VCaP (cell line): Measurements from ENCODE around the gene NARS2.

Experiments
- H3K27ac ChIP-seq: fragments of 450-650 bp; 2 replicates; pipeline ENCODE4 v1.5.1; 2017
- TF ChIP-seq, protein P1 (sequence below): fragments of 450-650 bp; conservative IDR thresholded peaks from 2 replicates; pipeline ENCODE4 v1.5.1; 2017; ENCODE audit warnings: mild to moderate bottlenecking, moderate library complexity

Gene NARS2

DNA sequence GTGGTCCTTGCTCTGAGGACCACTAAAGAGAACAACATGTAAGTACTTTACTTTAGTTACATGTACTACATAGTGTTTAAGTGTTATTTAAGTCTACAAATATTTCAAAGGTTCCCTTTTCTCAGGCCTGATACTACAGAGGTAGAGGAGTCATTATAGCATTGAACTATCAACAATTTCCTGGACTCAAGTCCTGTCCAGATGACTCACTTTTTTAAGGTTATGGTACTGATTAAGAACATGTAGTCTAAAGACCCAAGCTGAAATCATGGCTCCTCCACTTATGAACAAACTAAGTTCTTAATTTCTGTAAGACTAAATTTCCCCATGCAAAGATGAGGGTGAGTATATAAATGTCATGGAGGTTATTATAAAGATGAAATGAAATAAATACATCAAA lies 74.7 kb downstream of the NARS2 start:
- TF ChIP-seq, protein P1, sequence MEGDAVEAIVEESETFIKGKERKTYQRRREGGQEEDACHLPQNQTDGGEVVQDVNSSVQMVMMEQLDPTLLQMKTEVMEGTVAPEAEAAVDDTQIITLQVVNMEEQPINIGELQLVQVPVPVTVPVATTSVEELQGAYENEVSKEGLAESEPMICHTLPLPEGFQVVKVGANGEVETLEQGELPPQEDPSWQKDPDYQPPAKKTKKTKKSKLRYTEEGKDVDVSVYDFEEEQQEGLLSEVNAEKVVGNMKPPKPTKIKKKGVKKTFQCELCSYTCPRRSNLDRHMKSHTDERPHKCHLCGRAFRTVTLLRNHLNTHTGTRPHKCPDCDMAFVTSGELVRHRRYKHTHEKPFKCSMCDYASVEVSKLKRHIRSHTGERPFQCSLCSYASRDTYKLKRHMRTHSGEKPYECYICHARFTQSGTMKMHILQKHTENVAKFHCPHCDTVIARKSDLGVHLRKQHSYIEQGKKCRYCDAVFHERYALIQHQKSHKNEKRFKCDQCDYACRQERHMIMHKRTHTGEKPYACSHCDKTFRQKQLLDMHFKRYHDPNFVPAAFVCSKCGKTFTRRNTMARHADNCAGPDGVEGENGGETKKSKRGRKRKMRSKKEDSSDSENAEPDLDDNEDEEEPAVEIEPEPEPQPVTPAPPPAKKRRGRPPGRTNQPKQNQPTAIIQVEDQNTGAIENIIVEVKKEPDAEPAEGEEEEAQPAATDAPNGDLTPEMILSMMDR = no peak
- no peak overlapping the region for H3K27ac ChIP-seq

DNA sequence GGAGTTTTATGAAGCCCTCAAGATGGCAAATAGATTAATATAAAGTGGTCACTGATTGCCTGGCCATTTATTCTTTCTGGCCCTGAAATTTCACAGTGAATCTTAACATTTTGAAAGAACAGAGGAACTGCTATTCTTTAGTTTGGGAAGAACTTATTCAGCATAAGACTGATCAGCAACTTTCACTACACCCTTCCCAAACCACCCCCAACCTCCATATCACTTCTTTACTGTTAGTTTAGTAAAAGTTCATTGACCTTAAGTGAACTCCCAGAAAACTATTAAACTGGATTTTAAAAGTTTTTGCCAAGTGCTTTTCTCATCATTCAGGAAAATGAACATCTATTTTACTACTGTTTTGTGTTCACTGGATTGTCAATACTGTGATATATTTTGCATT lies 77.4 kb downstream of the NARS2 start:
- no peak overlapping the region for H3K27ac ChIP-seq
- TF ChIP-seq, protein P1 = no peak

DNA sequence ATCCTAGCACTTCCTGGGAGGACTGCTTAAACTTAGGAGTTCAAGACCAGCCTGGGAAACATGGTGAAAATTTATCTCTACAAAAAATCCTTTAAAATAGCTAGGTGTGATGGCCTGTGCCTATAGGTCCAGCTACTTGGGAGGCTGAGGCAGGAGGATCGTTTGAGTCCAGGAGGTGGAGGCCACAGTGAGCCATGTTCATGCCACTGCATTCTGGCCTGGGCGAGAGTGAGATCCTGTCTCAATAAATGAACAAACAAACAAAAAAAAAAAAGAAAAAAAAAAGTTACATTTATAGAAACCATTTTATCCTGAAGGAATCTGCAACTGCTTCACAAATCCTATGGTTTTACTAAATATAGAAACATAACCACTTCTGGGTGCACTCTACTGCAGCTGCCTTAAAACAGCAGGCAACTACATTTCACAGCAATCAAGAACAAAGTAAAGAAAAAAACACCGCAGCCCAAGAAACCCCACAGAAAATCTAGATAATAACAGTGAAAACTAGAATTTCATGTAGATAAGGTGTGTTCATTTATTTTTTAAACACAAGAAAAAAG lies 81.2 kb downstream of the NARS2 start:
- no peak overlapping the region for H3K27ac ChIP-seq
- TF ChIP-seq, protein P1 = no peak

DNA sequence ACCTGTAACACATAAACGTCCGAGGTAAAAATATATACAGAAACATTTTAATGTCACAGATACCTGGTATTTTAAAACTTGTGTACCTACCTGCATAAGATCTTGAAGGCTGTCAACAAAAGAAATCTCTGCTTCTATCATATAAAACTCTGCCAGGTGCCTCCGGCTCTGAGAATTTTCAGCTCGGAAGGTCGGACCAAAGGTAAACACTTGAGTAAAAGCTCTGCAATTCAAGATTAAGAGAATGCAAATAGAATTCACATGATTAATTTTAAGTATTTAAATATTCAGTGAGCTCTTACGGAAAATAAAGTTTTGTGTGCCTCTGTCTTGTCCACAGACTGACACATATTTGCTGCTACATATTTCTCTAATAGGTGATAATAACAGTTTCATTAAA lies 81.7 kb downstream of the NARS2 start:
- no peak overlapping the region for H3K27ac ChIP-seq
- TF ChIP-seq, protein P1 = no peak

DNA sequence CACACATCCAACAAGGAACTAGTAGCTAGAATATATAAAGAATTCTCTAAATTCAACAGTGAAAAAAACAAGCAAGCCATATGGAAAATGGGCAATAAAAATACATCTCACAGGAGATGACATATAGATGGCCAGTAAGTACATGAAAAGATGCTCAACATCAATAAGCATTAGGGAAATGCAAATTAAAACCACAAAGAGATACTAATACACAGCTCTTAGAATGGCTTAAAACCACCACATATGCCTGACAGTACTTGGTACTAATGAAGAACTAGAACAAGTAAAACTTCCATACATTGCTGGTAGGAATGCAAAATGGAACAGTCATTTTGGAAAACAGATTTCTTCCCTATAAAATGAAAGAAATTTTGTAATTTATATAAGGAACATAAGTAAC lies 85.5 kb downstream of the NARS2 start:
- H3K27ac ChIP-seq = no peak overlapping the region
- TF ChIP-seq, protein P1 = no peak

DNA sequence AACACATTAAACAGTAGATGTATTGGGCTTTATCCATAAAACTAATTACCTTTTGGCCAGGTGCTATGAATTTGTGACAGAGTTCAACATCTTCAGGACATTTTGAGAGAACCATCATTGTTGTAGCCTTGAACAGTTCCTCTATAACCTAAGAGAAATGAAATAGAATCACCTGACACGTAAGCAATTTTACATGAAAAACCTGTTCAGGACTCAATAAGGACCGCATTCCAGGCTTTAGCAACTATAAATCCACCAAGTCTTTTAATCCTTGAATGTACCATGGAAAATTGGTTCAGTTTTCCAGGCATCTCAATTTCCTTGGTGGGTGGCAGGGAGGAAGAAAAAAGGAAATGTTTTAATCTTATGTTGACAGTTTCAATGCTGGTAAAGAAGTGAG lies 96.1 kb downstream of the NARS2 start:
- TF ChIP-seq, protein P1 = no peak
- H3K27ac ChIP-seq = no peak overlapping the region

DNA sequence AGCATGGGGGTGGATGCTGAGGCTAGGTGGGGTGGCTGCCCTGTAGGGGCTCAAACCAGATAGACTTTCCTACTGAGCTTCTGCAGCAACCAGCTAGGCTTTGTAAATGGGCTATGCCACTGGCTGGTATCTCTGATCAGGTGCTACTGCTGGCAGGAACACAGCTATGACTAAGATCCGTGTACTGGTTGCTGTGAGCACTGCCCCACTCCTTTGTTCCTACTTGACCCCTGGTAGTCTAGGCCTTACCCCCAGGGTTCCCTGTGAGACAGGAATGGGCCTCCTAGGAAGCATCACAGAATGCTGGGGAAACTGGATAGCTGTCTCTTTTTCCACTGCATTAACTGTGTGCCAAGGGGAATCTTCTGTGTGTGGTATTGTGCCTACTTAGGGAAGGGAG lies 98.6 kb downstream of the NARS2 start:
- no peak overlapping the region for H3K27ac ChIP-seq
- TF ChIP-seq, protein P1 = no peak
